Endothelial cell of umbilical vein (primary cell): ENCODE measurements around the gene OLFML2A. TPM values are rescaled to one million over a fixed set of nuclear protein-coding genes. Genes with fewer than 3 reads are reported as not detected.

Experiments
- BruUV-seq: library from RNA; stranded (reverse); fragments of 400-500 nt; replicated peaks from 2 replicates; lab custom pipeline; 2021; lab: Mats Ljungman, UMichigan
- CTCF ChIA-PET: fragments of 300-600, 350-600 bp; sonication (Branson Sonifier 250); formaldehyde crosslinking; loops from one replicate; lab custom pipeline; 2021; ENCODE audit warnings: antibody characterized with exemption, inconsistent platforms; lab: Charles Lee
- POLR2A ChIA-PET: fragments of 300-600, 350-600 bp; sonication (Branson Sonifier 250); formaldehyde crosslinking; loops from one replicate; lab custom pipeline; 2021; ENCODE audit warnings: antibody characterized with exemption, inconsistent platforms; lab: Charles Lee
- DNase-seq: peaks from one replicate; pipeline ENCODE4 v3.0.0-alpha.2; 2011; ENCODE audit warnings: low read depth, low spot score
- FAIRE-seq: peaks from 2 replicates; lab custom pipeline; 2011; peaks lifted over from hg19 to GRCh38; lab: Jason Lieb, UNC
- H2AFZ ChIP-seq: 2 replicates; pipeline ENCODE4 v1.6.0; 2012; ENCODE audit warnings: low read depth, low read length, control low read depth, inconsistent platforms
- H3K27ac ChIP-seq: 2 replicates; pipeline ENCODE4 v1.5.1; 2011; ENCODE audit warnings: low read depth, mild to moderate bottlenecking, control low read depth, low read length, moderate library complexity; ENCODE audit not compliant: insufficient read depth
- H3K27me3 ChIP-seq, 2 experiments: 2 replicates each; pipeline versions ENCODE4 v1.6.0 to v1.6.1; 2011; ENCODE audit warnings: low read length in 2 of 2, mixed read lengths in 1 of 2; ENCODE audit not compliant: control insufficient read depth in 2 of 2, insufficient read depth in 2 of 2
- H3K36me3 ChIP-seq, 2 experiments: 2 replicates in 1 of 2; 3 replicates in 1 of 2; pipeline ENCODE4 v1.5.1; 2011; ENCODE audit warnings: low read length in 2 of 2, mild to moderate bottlenecking in 1 of 2, moderate library complexity in 1 of 2; ENCODE audit not compliant: control insufficient read depth in 2 of 2, insufficient read depth in 2 of 2; ENCODE audit errors: extremely low read depth in 1 of 2
- H3K4me1 ChIP-seq: 3 replicates; pipeline ENCODE4 v1.5.1; 2011; ENCODE audit warnings: mild to moderate bottlenecking, low read length; ENCODE audit not compliant: control insufficient read depth, insufficient read depth; ENCODE audit errors: extremely low read depth
- H3K4me2 ChIP-seq: 2 replicates; pipeline ENCODE4 v1.6.1; 2011; ENCODE audit warnings: low read length, control low read depth, mixed read lengths; ENCODE audit not compliant: insufficient read depth
- H3K4me3 ChIP-seq, 3 experiments: fragments of 200-600 bp in 1 of 3; sonication (generic), shearing (Covaris generic) in 1 of 3; replicated peaks in 1 of 3; 2 replicates each; pipeline ENCODE4 v1.5.1; 2011 to 2016; ENCODE audit warnings: control low read depth in 3 of 3, low read length in 3 of 3, mild to moderate bottlenecking in 2 of 3, inconsistent platforms in 1 of 3, low read depth in 1 of 3, moderate library complexity in 1 of 3; ENCODE audit not compliant: insufficient read depth in 1 of 3
- H3K79me2 ChIP-seq: 2 replicates; pipeline ENCODE4 v1.6.0; 2012; ENCODE audit warnings: low read length, inconsistent platforms; ENCODE audit not compliant: control insufficient read depth, insufficient read depth
- H3K9ac ChIP-seq: replicated peaks from 2 replicates; pipeline ENCODE3; 2011; ENCODE audit warnings: low read length, control low read depth; ENCODE audit not compliant: insufficient read depth; ENCODE audit errors: extremely low read depth
- H3K9me1 ChIP-seq: replicated peaks from 3 replicates; pipeline ENCODE4 v1.6.0; 2011; ENCODE audit warnings: mild to moderate bottlenecking, low read length; ENCODE audit not compliant: control insufficient read depth, insufficient read depth; ENCODE audit errors: extremely low read depth
- H3K9me3 ChIP-seq: replicated peaks from 2 replicates; pipeline ENCODE4 v1.5.1; 2012; ENCODE audit warnings: low read length, inconsistent platforms; ENCODE audit not compliant: control insufficient read depth, insufficient read depth
- H4K20me1 ChIP-seq: replicated peaks from 2 replicates; pipeline ENCODE3; 2011; ENCODE audit warnings: mild to moderate bottlenecking, low read length; ENCODE audit not compliant: control insufficient read depth, insufficient read depth; ENCODE audit errors: extremely low read depth
- CTCF ChIP-seq, 2 donors: IDR thresholded peaks; 1 replicate in 1 of 2; 2 replicates in 1 of 2; pipeline ENCODE4 v1.5.1; 2011; ENCODE audit warnings: low read length in 2 of 2, mild to moderate bottlenecking in 2 of 2, moderate library complexity in 2 of 2, control low read depth in 1 of 2, inconsistent platforms in 1 of 2, low read depth in 1 of 2; ENCODE audit not compliant: insufficient read depth in 1 of 2; ENCODE audit errors: extremely low read depth in 1 of 2
- EZH2 ChIP-seq: IDR thresholded peaks from 2 replicates; pipeline ENCODE4 v1.6.1; 2012; ENCODE audit warnings: borderline replicate concordance, low read depth, mild to moderate bottlenecking, moderate library complexity, low read length, inconsistent platforms; ENCODE audit not compliant: severe bottlenecking
- GATA2 ChIP-seq: IDR thresholded peaks from 2 replicates; pipeline ENCODE4 v1.7.0; 2011; ENCODE audit warnings: low read depth, mild to moderate bottlenecking, moderate library complexity, mixed read lengths, low read length; ENCODE audit not compliant: insufficient read length, insufficient read depth
- JUN ChIP-seq: IDR thresholded peaks from 2 replicates; pipeline ENCODE4 v1.6.1; 2011; ENCODE audit warnings: borderline replicate concordance, low read depth; ENCODE audit not compliant: insufficient read length, insufficient read depth
- MAX ChIP-seq: IDR thresholded peaks from 2 replicates; pipeline ENCODE4 v1.6.1; 2011; ENCODE audit not compliant: insufficient read depth, insufficient read length
- MYC ChIP-seq: IDR thresholded peaks from one replicate; pipeline ENCODE4 v1.6.1; 2011; ENCODE audit warnings: mild to moderate bottlenecking, low read depth, low read length
- POLR2A ChIP-seq: IDR thresholded peaks from 2 replicates; pipeline ENCODE4 v1.6.1; 2012; ENCODE audit warnings: low read depth, mild to moderate bottlenecking, control low read depth, low read length
- dilution Hi-C: fragments of 300-500 bp; cut with MboI; formaldehyde crosslinking; loops from one replicate; pipeline ENCODE4 v1.15.0; 2019; ENCODE audit warnings: low sequenced_read_pairs; ENCODE audit not compliant: extremely low pct_ligation_motif_present
- intact Hi-C: fragments of 100-400 bp; cut with micrococcal nuclease; formaldehyde crosslinking; loops from one replicate; pipeline ENCODE4 v1.10.0; 2022
- polyA plus RNA-seq, 4 experiments: library from polyadenylated mRNA; depleted of rRNA in 3 of 4; stranded (reverse) in 3 of 4; unstranded in 1 of 4; fragments of >200 nt; gene quantifications; 2 replicates each; pipeline versions ENCODE4 v1.2.1 to v1.2.3, GENCODE V29; 2011 to 2012; ENCODE audit warnings: missing spikeins in 1 of 4
- total RNA-seq: library from RNA; stranded (reverse); gene quantifications from 2 replicates; pipeline ENCODE4 v1.2.3, GENCODE V29; 2021

The OLFML2A gene
- total and polyA plus RNA-seq, 2 donors (not counting 3 experiments of a cell fraction or from before 2014, with no cell fraction given) = 0.92 to 1.1 TPM

DNA sequence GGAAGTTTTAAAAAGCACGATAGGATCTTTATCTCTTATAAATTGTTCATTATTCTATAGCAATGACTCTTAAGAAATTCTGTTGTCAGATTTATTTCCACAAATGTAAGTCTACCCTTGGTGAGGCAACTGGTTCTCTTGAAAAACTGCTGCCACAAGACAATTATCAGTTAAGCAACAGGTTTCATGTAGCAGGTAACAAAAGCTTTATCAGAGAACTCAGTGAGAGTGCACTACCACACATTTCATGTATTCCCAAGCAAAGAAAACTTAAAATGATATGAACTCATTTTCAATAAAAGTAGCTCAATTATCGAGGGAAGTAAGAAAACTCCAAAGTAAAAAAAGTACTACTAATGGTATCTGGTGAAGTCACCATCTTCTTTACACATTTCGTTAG is 15.2 kb upstream of the OLFML2A start:
- Histone ChIP-seq H2AFZ (no peak overlapping the region), H3K27ac (no peak overlapping the region), H3K27me3 (peaks cover 50 to 87% of the 10 kb centered on the region in 2 experiments), H3K9me3 (no peaks in the 10 kb centered on the region), H3K4me3 (no peak overlapping the region), H3K4me2 (no peak overlapping the region), H3K79me2 (no peaks in the 10 kb centered on the region), H3K36me3 (no peaks in the 10 kb centered on the region), H4K20me1 (peaks cover 2% of the 10 kb centered on the region), H3K4me1 (no peaks in the 10 kb centered on the region), H3K9me1 (no peaks in the 10 kb centered on the region), H3K9ac (no peak overlapping the region)
- POLR2A ChIA-PET = no interaction called here
- no peak for TF ChIP-seq MYC
- no peak for TF ChIP-seq GATA2
- no peak for TF ChIP-seq EZH2
- intact Hi-C loops (no loop called here), dilution Hi-C loops (no loop called here)
- DNase-seq (no peak), FAIRE-seq (no peak)
- no TSS peak for BruUV-seq
- CTCF ChIA-PET = interaction anchor here (1.0 to 9.4 kb wide), 5 partner anchors 10 to 225 kb away, joined by 3 to 82 read pairs (median 6); partner anchors contain the start of gene NR6A1

DNA sequence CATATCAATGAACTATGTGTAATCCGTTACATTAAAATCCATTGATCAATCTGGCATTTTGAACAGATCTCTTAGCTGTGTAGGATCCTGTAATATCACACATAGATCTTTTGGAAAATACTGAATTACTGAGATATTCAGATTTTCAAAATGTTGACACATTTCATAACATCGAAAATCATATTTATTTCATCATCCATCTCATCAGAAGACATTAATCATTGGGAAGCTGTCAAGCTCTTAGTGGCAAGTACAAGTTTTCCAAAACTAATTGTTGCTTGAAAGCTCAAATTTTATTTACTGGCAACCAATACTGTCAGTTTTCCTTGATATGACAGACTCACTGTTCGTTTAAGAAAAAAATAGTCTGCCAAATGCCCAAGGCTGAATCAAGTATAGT is 14.3 kb upstream of the OLFML2A start:
- Histone ChIP-seq H3K79me2 (no peaks in the 10 kb centered on the region), H3K9me1 (no peaks in the 10 kb centered on the region), H3K27me3 (peaks cover 51 to 87% of the 10 kb centered on the region in 2 experiments), H3K4me2 (no peak overlapping the region), H4K20me1 (peaks cover 2% of the 10 kb centered on the region), H3K9ac (no peak overlapping the region), H3K27ac (no peak overlapping the region), H3K9me3 (no peaks in the 10 kb centered on the region), H2AFZ (no peak overlapping the region), H3K4me1 (no peaks in the 10 kb centered on the region), H3K36me3 (no peaks in the 10 kb centered on the region), H3K4me3 (no peak overlapping the region)
- POLR2A ChIA-PET = interaction anchor here (0.6 kb wide), 1 partner anchor 14 kb away, joined by 3 read pairs; no protein-coding TSS in a partner anchor
- FAIRE-seq (no peak), DNase-seq (no peak)
- CTCF ChIA-PET = interaction anchor here (0.7 to 9.4 kb wide), 5 partner anchors 9 to 145 kb away, joined by 3 to 82 read pairs (median 16); partner anchors contain the start of gene NR6A1
- dilution Hi-C loops (no loop called here), intact Hi-C loops (no loop called here)
- TF ChIP-seq JUN (no peak), GATA2 (no peak), MYC (no peak), MAX (no peak), EZH2 (no peak), CTCF (IDR thresholded peaks at IDR 0.05; ENCODE audit: extremely low read depth in 1 of 2, insufficient read depth in 1 of 2, low read depth in 1 of 2, low read length in 2 of 2) (no peak), POLR2A (no peak)
- no TSS peak for BruUV-seq
